ENCODE measurements around the gene RPLP2.

DNA sequence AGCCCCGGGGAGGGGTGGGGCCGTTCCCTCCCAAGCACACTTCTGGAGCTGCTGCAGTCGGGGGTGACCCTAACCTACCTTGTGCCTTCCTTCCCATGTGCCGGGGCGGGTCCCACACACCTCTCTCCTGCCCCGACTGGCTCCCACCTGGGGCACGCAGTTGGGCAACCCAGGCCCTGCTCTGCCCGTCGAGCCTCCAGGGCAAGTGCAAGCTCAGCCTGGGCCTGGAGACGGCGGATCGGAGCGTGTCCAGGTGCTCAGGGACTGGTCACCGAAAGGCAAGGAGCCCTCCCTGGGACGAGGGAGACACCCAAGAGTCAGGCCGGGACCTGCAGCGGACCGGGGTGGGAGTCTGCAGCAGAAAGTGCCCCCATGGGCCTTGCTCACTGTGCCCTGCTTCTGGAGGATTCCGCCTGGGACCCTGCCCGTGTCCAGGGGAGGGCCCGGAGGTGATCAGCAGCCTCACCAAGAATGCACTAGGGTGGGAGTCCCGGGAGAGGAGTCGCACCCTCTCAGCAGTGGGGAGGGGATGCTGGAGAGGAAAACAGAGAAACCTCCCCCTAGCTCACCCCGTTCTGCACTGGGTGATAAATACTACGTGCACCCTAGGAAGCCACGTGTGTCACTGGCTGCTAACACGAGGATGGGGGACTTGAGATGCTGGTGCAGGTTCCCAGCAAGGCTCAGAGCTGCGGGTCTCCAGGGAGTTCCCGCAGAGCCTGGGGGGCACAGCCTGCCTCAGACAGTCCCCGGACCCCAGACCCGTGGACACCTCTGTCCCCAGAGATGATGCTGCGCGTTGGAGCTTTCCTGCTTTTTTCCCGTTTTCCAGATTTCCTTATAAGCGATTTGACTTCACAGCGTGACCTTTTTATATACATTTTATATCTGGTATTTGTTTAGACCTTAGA is 27.2 kb upstream of the RPLP2 start:
- TF ChIP-seq, protein P1, sequence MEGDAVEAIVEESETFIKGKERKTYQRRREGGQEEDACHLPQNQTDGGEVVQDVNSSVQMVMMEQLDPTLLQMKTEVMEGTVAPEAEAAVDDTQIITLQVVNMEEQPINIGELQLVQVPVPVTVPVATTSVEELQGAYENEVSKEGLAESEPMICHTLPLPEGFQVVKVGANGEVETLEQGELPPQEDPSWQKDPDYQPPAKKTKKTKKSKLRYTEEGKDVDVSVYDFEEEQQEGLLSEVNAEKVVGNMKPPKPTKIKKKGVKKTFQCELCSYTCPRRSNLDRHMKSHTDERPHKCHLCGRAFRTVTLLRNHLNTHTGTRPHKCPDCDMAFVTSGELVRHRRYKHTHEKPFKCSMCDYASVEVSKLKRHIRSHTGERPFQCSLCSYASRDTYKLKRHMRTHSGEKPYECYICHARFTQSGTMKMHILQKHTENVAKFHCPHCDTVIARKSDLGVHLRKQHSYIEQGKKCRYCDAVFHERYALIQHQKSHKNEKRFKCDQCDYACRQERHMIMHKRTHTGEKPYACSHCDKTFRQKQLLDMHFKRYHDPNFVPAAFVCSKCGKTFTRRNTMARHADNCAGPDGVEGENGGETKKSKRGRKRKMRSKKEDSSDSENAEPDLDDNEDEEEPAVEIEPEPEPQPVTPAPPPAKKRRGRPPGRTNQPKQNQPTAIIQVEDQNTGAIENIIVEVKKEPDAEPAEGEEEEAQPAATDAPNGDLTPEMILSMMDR (IDR thresholded peaks at IDR 0.05; ENCODE audit: low read depth, low read length, poor library complexity, severe bottlenecking) = no peak
- TF ChIP-seq EZH2phosphoT487 (IDR thresholded peaks at IDR 0.05; ENCODE audit: borderline replicate concordance, low read length) = no peak

Data from DOHH2 (cell line).